Thoracic aorta (tissue), 2 donors: ENCODE results near the gene C18orf32. TPM values are rescaled to one million over a fixed set of nuclear protein-coding genes. Genes with fewer than 3 reads are reported as not detected.

Experiments
- ATAC-seq: fragments of 150-250 bp; one replicate; pipeline ENCODE4 v1.8.0; 2017; ENCODE audit warnings: low read depth; ENCODE audit not compliant: insufficient number of reproducible peaks, low FRiP score
- DNase-seq: peaks from one replicate; pipeline ENCODE4 v3.0.0-alpha.2; 2020; ENCODE audit warnings: low spot score
- H3K27ac ChIP-seq, 2 donors: fragments of 200-600 bp; sonication (generic); 1 replicate in 1 of 2; 2 replicates in 1 of 2; pipeline ENCODE4 v1.5.1; 2016; ENCODE audit warnings: mild to moderate bottlenecking in 2 of 2, moderate library complexity in 2 of 2
- H3K27me3 ChIP-seq: fragments of 200-600 bp; sonication (generic); replicated peaks from 2 replicates; pipeline ENCODE4 v1.6.0; 2016; ENCODE audit warnings: mild to moderate bottlenecking; ENCODE audit not compliant: insufficient read depth
- H3K36me3 ChIP-seq: fragments of 200-600 bp; sonication (generic); one replicate; pipeline ENCODE4 v1.5.1; 2016
- H3K4me1 ChIP-seq, 2 donors: fragments of 200-600 bp; sonication (generic); 1 replicate in 1 of 2; 2 replicates in 1 of 2; pipeline versions ENCODE4 v1.5.1 to v1.6.0; 2016; ENCODE audit warnings: low read depth in 2 of 2, mild to moderate bottlenecking in 1 of 2; ENCODE audit not compliant: control insufficient read depth in 1 of 2
- H3K4me3 ChIP-seq: fragments of 200-600 bp; sonication (generic); 2 replicates; pipeline ENCODE4 v1.5.1; 2016; ENCODE audit warnings: mild to moderate bottlenecking
- H3K9me3 ChIP-seq: fragments of 200-600 bp; sonication (generic); 2 replicates; pipeline ENCODE4 v1.5.1; 2016
- total RNA-seq, 2 donors: library from RNA; depleted of rRNA; stranded (reverse); fragments of >200 nt; gene quantifications; one replicate each; pipeline versions ENCODE4 v1.1.0 to v1.2.3, GENCODE V29; 2016
- TF ChIP-seq, protein P1 (sequence below): fragments of 200-600 bp; sonication (generic); IDR thresholded peaks from one replicate; pipeline ENCODE4 v1.5.1; 2019; ENCODE audit warnings: antibody characterized with exemption

The C18orf32 gene
- total RNA-seq, 2 donors from 2014 or later = 31.5 to 39.4 TPM

DNA sequence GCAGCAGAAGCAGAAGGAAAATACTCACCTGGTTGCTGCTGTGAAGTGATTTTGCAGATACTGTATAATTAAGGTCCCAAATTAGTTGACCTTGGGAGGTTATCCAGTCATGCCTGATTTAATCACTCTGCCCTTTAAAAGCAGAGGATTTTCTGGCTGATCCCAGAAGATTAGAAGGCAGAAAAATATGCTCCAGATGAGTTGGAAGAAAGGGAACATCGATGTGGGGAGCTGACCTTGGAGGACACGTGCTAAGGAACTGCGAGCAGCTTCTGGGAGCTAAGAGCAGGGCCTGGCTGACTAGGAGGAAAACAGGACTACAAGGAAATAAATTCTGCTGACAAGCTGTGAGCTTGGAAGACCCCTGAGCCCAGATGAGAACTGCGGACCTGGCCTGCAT, 13.3 kb downstream of the C18orf32 start:
- H3K27ac ChIP-seq = no peak overlapping the region
- DNase-seq (no peak), ATAC-seq (no peak)

DNA sequence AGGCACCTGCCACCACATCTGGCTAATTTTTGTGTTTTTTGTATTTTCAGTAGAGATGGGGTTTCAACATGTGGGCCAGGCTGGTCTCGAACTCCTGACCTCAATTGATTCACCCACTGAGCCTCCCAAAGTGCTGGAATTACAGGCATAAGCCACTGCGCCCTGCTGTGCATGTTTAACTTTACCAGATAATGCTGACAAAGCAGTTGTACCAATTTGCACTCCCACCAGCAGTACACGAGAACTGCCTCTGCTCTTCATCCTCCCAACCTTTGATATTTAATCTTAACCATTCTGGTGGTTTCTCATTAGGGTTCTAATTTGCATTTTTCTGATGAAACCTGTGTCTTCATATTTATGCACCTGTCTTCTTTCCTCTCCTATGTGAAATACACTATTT, 14.6 kb downstream of the C18orf32 start:
- peaks cover 0 to 10% of the 10 kb centered on the region in 2 donors for H3K4me1 ChIP-seq
- DNase-seq = no peak
- no peaks in the 10 kb centered on the region for H3K36me3 ChIP-seq
- ATAC-seq = no peak
- no peak overlapping the region for H3K4me3 ChIP-seq
- no peaks in the 10 kb centered on the region for H3K9me3 ChIP-seq
- no peak overlapping the region for H3K27ac ChIP-seq
- TF ChIP-seq, protein P1, sequence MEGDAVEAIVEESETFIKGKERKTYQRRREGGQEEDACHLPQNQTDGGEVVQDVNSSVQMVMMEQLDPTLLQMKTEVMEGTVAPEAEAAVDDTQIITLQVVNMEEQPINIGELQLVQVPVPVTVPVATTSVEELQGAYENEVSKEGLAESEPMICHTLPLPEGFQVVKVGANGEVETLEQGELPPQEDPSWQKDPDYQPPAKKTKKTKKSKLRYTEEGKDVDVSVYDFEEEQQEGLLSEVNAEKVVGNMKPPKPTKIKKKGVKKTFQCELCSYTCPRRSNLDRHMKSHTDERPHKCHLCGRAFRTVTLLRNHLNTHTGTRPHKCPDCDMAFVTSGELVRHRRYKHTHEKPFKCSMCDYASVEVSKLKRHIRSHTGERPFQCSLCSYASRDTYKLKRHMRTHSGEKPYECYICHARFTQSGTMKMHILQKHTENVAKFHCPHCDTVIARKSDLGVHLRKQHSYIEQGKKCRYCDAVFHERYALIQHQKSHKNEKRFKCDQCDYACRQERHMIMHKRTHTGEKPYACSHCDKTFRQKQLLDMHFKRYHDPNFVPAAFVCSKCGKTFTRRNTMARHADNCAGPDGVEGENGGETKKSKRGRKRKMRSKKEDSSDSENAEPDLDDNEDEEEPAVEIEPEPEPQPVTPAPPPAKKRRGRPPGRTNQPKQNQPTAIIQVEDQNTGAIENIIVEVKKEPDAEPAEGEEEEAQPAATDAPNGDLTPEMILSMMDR = no peak
- H3K27me3 ChIP-seq = no peaks in the 10 kb centered on the region

More for the DNA sequence above, 13.3 kb downstream of the C18orf32 start:
- no peaks in the 10 kb centered on the region for H3K9me3 ChIP-seq
- TF ChIP-seq, protein P1 = no peak
- H3K36me3 ChIP-seq = no peaks in the 10 kb centered on the region
- H3K27me3 ChIP-seq = no peaks in the 10 kb centered on the region
- peaks cover 0 to 10% of the 10 kb centered on the region in 2 donors for H3K4me1 ChIP-seq
- H3K4me3 ChIP-seq = no peak overlapping the region

- Histone ChIP-seq H3K27me3 (no peaks in the 10 kb centered on the region), H3K36me3 (no peaks in the 10 kb centered on the region), H3K9me3 (no peaks in the 10 kb centered on the region), H3K4me3 (no peak overlapping the region), H3K27ac (no peak overlapping the region), H3K4me1 (peaks cover 0 to 2% of the 10 kb centered on the region in 2 donors)
- ATAC-seq (no peak), DNase-seq (no peak)
- TF ChIP-seq, protein P1 = no peak
These were observed 15.5 kb downstream of the C18orf32 start for GRCh38 chr18:49471532-49471931.

GRCh38 chr18:49467599-49467998, 19.4 kb downstream of the C18orf32 start:
- peaks cover 0 to 7% of the 10 kb centered on the region in 2 donors for H3K4me1 ChIP-seq
- H3K4me3 ChIP-seq = no peak overlapping the region
- H3K27me3 ChIP-seq = no peaks in the 10 kb centered on the region
- TF ChIP-seq, protein P1 = no peak
- H3K27ac ChIP-seq = no peak overlapping the region
- H3K36me3 ChIP-seq = no peaks in the 10 kb centered on the region
- no peak for DNase-seq
- no peak for ATAC-seq
- no peaks in the 10 kb centered on the region for H3K9me3 ChIP-seq

DNA sequence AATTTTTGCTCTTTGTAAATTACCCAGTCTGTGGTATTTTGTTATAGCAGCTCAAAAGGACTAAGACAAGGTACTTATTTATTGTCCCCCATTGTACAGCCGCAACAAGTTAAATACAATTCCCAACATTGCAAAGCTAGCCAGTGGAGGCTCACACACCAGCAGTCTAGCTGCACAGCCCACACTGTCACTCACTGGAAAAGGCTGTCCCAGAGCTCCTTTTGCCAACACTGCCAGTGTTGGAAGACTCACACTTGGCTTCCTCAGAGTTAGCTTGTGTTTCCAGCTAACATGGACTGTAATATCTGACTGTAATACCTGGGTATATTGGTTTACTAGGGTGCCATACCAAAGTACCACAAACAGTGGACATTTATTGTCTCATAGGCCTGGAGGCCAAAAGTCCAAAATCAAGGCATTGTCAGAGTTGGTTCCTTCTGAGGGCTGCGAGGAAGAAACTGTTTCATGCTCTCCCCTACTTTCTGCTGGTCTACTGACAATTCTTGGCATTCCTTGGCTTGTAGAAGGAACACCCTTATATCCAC, 19.9 kb downstream of the C18orf32 start:
- no peak for ATAC-seq
- Histone ChIP-seq H3K36me3 (no peaks in the 10 kb centered on the region), H3K27ac (no peak overlapping the region), H3K4me3 (no peak overlapping the region), H3K4me1 (peaks cover 0 to 8% of the 10 kb centered on the region in 2 donors), H3K9me3 (no peaks in the 10 kb centered on the region), H3K27me3 (no peaks in the 10 kb centered on the region)
- TF ChIP-seq, protein P1 = no peak
- no peak for DNase-seq
